Activated T-cell treated with anti-CD3 and anti-CD28 coated beads, Interleukin-2, amount 50 U/mL, for 24 hours (primary cell): ENCODE results near the gene EEF2K.

Experiments used
- DNase-seq: peaks from one replicate; pipeline ENCODE4 v3.0.0-alpha.2; 2020
- H3K27ac Mint-ChIP-seq: 2 replicates; pipeline ENCODE4 v1.8.0; 2020; ENCODE audit warnings: mild to moderate bottlenecking, mixed read lengths
- H3K27me3 Mint-ChIP-seq: 2 replicates; pipeline ENCODE4 v1.8.0; 2020; ENCODE audit warnings: mixed read lengths
- H3K36me3 Mint-ChIP-seq: 2 replicates; pipeline ENCODE4 v1.8.0; 2020; ENCODE audit warnings: low read depth, mixed read lengths
- H3K4me1 Mint-ChIP-seq: 2 replicates; pipeline ENCODE4 v1.8.0; 2020; ENCODE audit warnings: low read depth, mixed read lengths
- H3K4me3 Mint-ChIP-seq: 2 replicates; pipeline ENCODE4 v1.8.0; 2020; ENCODE audit warnings: mild to moderate bottlenecking, moderate library complexity, mixed read lengths
- H3K9me3 Mint-ChIP-seq: 2 replicates; pipeline ENCODE4 v1.8.0; 2020; ENCODE audit warnings: mixed read lengths

Gene EEF2K

DNA sequence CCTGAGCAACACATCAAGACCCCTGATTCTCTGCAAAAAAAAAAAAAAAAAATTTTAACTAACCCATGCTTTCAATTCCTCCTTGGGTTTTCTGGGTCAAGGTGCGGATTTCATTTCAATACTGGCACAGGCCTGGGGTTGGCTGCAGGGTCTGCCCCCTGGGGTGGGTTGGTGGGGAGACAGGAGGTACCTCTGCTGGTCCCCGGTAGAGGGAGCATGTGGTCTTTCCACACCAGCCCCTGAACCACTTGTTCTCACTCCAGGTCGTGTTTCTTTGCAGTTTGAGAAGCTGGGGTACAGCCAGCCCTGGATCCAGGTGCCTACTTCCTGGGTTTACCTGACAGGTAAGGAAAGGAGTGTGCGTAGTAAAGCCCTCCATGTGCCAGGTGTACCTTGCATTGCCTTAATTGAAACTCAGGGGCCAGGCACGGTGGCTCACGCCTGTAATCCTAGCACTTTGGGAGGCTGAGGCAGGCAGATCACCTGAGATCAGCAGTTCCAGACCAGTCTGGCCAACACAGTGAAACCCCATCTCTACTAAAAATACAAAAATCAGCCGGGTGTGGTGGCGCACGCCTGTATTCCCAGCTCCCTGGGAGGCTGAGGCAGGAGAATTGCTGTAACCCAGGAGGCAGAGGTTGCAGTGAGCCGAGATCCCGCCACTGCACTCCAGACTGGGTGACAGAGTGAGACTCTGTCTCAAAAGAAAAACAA lies 22.0 kb upstream of the EEF2K start:
- no peaks in the 10 kb centered on the region for H3K9me3 Mint-ChIP-seq
- DNase-seq = no peak
- H3K36me3 Mint-ChIP-seq = no peaks in the 10 kb centered on the region
- H3K4me3 Mint-ChIP-seq = no peak overlapping the region
- H3K4me1 Mint-ChIP-seq = peaks cover 15% of the 10 kb centered on the region
- H3K27ac Mint-ChIP-seq = no peak overlapping the region
- no peaks in the 10 kb centered on the region for H3K27me3 Mint-ChIP-seq

- H3K4me1 Mint-ChIP-seq = peaks cover 20% of the 10 kb centered on the region
- H3K27me3 Mint-ChIP-seq = no peaks in the 10 kb centered on the region
- DNase-seq = no peak
- H3K9me3 Mint-ChIP-seq = no peaks in the 10 kb centered on the region
- H3K36me3 Mint-ChIP-seq = no peaks in the 10 kb centered on the region
- H3K27ac Mint-ChIP-seq = no peak overlapping the region
- no peak overlapping the region for H3K4me3 Mint-ChIP-seq
Observed at GRCh38 chr16:22184615-22184968, 21.5 kb upstream of the EEF2K start.

DNA sequence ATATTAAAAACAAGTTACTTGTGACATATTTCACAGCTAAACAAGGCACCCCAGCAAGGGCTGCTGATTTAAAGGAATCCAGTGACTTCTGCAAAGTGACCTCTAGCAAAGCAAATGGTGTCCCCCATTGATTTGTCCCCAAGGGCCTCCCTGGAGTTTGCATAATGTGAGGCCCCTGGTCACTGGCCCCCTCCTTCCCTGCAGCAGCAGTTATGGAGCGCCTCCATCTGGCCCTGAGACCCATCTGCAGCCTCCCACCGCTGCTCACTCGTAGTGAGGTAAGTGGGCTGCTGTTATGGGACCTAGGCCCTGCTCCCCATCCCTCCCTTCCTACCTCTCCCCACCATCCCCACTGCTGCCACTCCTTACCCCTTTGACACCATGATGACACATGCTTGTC lies 19.6 kb upstream of the EEF2K start:
- Mint-ChIP-seq H3K9me3 (no peaks in the 10 kb centered on the region), H3K27ac (peak overlapping the region; percentile 23)

DNA sequence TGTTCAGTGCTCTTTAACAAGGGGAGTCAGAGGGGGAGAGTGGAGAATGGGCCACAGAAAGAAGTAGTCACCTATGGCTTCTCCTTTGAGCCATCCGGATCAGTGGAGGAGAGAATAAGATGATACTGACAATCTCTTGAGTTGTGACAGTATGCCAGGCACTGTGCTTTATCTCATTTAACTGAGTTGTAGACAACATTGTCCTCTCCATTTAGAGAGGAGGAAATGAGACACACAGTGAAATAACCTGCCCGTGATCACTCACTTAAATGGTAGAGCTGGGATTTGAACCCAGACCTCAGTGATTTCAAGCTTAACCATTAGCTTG lies 17.8 kb upstream of the EEF2K start:
- no peaks in the 10 kb centered on the region for H3K36me3 Mint-ChIP-seq
- peak overlapping the region; percentile 56 for H3K27ac Mint-ChIP-seq
- no peak for DNase-seq
- H3K27me3 Mint-ChIP-seq = no peaks in the 10 kb centered on the region
- no peaks in the 10 kb centered on the region for H3K9me3 Mint-ChIP-seq
- peaks cover 43% of the 10 kb centered on the region for H3K4me1 Mint-ChIP-seq
- H3K4me3 Mint-ChIP-seq = no peak overlapping the region

More for the DNA sequence above, 19.6 kb upstream of the EEF2K start:
- Mint-ChIP-seq H3K4me3 (no peak overlapping the region), H3K27me3 (no peaks in the 10 kb centered on the region), H3K36me3 (no peaks in the 10 kb centered on the region), H3K4me1 (peaks cover 29% of the 10 kb centered on the region)
- DNase-seq = no peak

DNA sequence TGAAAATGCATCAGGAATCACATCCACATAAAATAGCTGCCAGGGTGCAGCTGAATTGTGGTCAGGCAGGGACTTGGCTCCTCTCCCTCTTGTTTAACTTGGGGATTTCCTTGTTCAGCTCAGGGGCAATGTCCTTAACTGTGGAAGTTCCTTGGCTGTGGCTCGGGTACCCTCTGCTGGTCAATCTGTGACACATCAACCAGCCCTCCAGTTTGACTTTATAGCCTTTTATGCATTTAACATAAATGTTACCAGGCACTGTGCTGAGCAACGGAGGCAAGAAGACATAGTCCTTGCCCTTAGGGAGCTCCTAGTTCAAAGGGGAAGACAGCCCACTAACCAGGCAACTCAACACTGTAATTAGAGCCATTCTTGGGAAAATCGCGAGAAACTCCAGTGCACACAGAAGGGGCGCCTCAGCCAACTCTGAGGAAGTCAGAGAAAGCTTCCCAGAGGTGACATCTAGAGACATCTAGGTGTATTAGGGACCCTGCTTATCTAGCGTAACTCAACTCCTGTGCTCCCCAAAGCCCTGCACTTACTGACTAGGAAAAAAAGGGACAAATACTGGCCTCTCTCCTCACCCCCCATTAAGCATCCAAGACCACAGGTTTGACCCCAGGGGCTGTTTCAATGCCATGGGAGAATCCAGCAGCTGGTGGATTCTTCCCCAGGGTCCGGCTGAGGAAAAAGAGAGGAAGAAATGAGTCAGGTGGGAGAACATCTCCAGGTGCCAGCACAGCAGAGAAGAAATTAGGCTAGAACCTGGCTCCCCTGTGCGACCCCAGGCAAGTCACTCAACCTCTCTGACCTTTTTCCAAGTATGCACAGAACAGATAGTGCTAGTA lies 17.3 kb upstream of the EEF2K start:
- peak; percentile 67 for DNase-seq
- Mint-ChIP-seq H3K4me1 (peaks cover 48% of the 10 kb centered on the region), H3K36me3 (no peaks in the 10 kb centered on the region), H3K4me3 (peak overlapping the region; percentile 83), H3K27ac (peak overlapping the region; percentile 100), H3K27me3 (no peaks in the 10 kb centered on the region), H3K9me3 (peaks cover 2% of the 10 kb centered on the region)

DNA sequence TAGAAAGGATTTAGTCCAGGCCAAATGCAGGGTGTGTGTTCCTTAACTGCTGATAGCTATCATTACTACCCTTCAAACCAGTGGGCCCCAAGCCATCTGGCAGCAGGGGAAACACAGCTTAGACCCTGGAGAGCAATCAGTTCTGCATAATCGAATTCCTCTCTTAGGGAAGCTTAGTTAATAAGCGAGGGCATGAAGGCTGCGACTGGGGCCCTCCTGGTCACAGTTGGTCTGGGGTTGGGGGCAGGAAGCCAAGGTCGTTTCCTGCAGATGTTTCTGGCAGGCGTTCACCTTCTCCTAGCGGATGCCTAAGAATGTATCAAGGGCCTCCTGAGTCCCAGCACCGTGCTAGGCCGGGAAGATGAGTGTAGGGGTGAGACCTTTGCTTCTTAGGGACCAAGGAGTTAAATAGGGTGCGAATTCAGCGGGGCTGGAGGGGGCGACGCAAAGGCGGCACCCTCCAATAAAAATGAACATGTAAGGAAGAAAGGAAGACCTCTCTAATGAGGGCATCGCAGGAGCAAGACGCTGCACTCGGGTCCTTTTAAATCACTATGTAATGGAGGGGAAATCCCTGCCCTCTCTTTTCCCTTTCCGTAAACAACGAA lies 16.5 kb upstream of the EEF2K start:
- DNase-seq = no peak
- H3K9me3 Mint-ChIP-seq = peaks cover 5% of the 10 kb centered on the region
- peak overlapping the region; percentile 100 for H3K27ac Mint-ChIP-seq
- H3K4me3 Mint-ChIP-seq = peak overlapping the region; percentile 83
- no peaks in the 10 kb centered on the region for H3K36me3 Mint-ChIP-seq
- H3K27me3 Mint-ChIP-seq = no peaks in the 10 kb centered on the region
- H3K4me1 Mint-ChIP-seq = peaks cover 53% of the 10 kb centered on the region

DNA sequence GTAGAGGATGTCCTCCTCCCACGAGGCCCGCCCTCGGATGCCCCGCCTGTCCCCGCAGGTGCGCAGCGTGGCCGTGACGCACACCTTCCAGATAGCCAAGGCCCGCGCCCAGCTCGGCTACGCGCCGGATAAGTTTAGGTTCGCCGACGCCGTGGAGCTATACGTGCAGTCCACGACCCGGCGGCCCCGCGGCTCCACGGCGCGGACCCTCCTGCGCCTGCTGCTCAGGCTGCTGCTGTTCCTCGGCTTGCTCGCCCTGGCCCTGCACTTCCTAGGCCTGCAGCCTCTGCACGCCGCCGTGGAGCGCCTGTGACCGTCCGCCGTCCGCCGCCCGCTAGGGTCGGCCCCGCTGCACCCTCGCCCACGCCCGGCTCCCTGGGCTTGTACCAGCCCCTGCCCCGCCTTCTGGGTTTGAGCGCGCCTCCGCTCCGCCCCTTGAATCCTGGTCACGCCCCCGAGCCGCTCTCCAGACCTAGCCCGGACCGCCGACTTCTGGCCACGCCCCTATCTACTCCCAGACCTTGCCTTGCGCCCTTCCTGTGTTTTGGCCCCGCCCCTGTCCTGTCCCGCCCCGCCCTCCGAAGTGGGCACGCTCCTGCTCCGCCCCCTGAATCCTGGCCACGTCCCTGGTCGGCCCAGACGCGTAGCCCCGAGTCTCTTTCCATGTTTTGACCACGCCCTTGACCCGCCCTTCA lies 15.8 kb upstream of the EEF2K start:
- Mint-ChIP-seq H3K4me3 (peak overlapping the region; percentile 83), H3K4me1 (peaks cover 59% of the 10 kb centered on the region), H3K36me3 (no peaks in the 10 kb centered on the region), H3K27me3 (no peaks in the 10 kb centered on the region), H3K27ac (peak overlapping the region; percentile 100), H3K9me3 (peaks cover 5% of the 10 kb centered on the region)
- peak; percentile 100 for DNase-seq

DNA sequence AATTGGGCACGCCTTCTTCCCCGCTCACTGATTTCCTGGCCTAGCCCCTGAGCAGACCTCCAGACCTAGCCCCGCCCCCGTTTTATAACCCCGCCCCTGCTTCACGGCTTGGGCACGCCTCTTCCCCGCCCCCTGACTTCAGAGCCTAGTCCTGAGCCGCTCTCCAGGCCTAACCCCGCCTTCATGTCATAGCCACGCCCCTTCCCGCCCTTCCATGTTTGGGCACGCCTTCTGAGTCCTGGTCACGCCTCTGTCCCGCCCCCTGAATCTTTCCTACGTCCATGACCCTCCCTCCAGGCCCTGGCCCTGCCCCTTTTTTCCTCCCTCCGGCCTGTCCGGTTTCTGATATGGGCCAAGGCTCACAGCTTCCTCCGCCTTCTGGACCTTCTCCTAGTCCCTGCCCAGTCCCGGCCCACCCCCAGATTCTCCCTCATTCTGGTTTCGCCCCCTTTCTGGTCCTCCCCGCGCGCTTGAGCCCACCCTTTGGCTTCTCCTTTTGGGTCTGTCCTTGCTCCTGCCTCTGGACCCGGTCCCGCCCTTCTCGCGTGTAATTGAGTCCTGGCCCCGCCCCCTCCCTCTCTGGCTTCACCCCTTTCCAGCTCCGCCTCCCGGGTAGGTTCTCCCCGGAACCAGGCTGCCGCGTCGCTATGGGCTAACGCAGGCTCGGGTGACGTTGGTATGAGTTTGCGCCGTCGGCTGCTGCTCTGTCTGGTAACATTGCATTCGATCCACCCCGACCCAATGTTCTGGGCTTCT lies 15.1 kb upstream of the EEF2K start:
- H3K9me3 Mint-ChIP-seq = peaks cover 5% of the 10 kb centered on the region
- peaks cover 3% of the 10 kb centered on the region for H3K27me3 Mint-ChIP-seq
- peak overlapping the region; percentile 100 for H3K27ac Mint-ChIP-seq
- H3K4me3 Mint-ChIP-seq = peak overlapping the region; percentile 83
- DNase-seq = peak; percentile 97
- peaks cover 65% of the 10 kb centered on the region for H3K4me1 Mint-ChIP-seq
- H3K36me3 Mint-ChIP-seq = no peaks in the 10 kb centered on the region

- peak overlapping the region; percentile 100 for H3K27ac Mint-ChIP-seq
- H3K4me3 Mint-ChIP-seq = peak overlapping the region; percentile 83
- peaks cover 5% of the 10 kb centered on the region for H3K9me3 Mint-ChIP-seq
- peaks cover 68% of the 10 kb centered on the region for H3K4me1 Mint-ChIP-seq
- H3K36me3 Mint-ChIP-seq = no peaks in the 10 kb centered on the region
- H3K27me3 Mint-ChIP-seq = peaks cover 3% of the 10 kb centered on the region
- DNase-seq = peak; percentile 44
Observed at GRCh38 chr16:22191532-22192260, 14.4 kb upstream of the EEF2K start.

GRCh38 chr16:22192261-22193062 lies 13.6 kb upstream of the EEF2K start:
- Mint-ChIP-seq H3K36me3 (no peaks in the 10 kb centered on the region), H3K4me3 (peak overlapping the region; percentile 83), H3K27me3 (peaks cover 3% of the 10 kb centered on the region), H3K27ac (peak overlapping the region; percentile 100), H3K4me1 (peaks cover 67% of the 10 kb centered on the region), H3K9me3 (peaks cover 5% of the 10 kb centered on the region)
- DNase-seq = peak; percentile 71

DNA sequence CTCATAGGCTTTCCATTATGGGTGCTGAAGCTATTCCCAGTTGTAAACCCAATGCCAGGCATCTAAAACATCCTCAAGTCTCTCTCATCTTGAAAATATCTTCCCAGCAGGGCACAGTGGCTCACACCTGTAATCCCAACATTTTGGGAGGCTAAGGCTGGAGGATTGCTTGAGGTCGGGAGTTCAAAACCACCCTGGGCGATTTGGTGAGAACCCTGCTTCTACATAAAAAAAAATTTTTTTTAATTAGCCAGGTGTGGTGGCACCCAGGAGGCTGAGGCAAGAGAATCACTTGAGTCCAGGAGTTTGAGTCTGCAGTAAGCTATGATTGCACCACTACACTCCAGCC lies 13.0 kb upstream of the EEF2K start:
- Mint-ChIP-seq H3K4me1 (peaks cover 65% of the 10 kb centered on the region), H3K27me3 (peaks cover 3% of the 10 kb centered on the region), H3K27ac (no peak overlapping the region), H3K9me3 (peaks cover 5% of the 10 kb centered on the region), H3K4me3 (no peak overlapping the region), H3K36me3 (no peaks in the 10 kb centered on the region)
- no peak for DNase-seq

DNA sequence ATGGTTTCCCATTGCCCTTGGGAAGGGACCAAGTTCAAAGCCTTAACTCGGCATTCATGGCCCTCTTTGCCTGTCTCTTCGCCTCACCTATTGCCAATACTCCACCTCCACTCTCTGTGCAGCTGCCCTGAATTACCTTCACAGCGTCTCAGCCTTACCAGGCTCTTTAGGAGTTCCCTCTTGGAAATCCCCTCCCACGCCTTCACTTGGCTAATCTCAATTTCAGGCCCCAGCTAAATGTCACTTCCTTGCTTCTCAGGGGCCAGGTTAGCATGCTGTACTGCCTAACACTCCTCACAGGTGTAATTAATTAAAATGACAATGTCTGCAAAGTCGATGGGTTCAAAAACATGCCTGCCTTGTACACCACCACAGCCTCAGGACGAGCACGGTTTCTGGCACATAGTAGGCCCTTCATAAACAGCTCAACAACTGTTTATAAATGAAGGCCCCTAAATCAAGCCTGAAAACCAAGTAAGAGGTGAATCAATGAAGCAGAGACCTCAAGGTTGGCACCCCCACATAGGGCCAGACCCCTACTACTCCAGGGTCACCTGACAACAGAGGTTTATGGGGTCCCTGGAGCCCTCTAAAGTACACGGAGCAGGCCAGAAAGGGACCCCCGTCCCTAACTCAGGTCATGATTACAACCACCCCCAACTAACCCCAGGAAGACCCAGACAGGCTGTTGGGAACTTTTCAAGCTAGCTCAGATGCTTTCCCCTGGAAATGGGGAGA lies 11.2 kb upstream of the EEF2K start:
- Mint-ChIP-seq H3K4me3 (peak overlapping the region; percentile 82), H3K36me3 (no peaks in the 10 kb centered on the region), H3K4me1 (peaks cover 53% of the 10 kb centered on the region)

GRCh38 chr16:22195445-22195694 lies 10.7 kb upstream of the EEF2K start:
- Mint-ChIP-seq H3K27me3 (peaks cover 3% of the 10 kb centered on the region), H3K4me3 (peak overlapping the region; percentile 82), H3K27ac (peak overlapping the region; percentile 99), H3K9me3 (peaks cover 5% of the 10 kb centered on the region), H3K4me1 (peaks cover 51% of the 10 kb centered on the region), H3K36me3 (no peaks in the 10 kb centered on the region)
- DNase-seq = no peak

More for the DNA sequence above, 11.2 kb upstream of the EEF2K start:
- H3K27me3 Mint-ChIP-seq = peaks cover 3% of the 10 kb centered on the region
- peak; percentile 36 for DNase-seq
- peak overlapping the region; percentile 99 for H3K27ac Mint-ChIP-seq
- H3K9me3 Mint-ChIP-seq = peaks cover 5% of the 10 kb centered on the region
